ENCODE measurements around the gene RIOK1.
A peak's percentile ranks its signal among the peaks of the same experiment; 100 is the strongest.
"Not testable (repeated sequence)": the region's sequence is repeated elsewhere in the genome, so short reads cannot be mapped to it uniquely, and the experiment has no call there.

Gene RIOK1

DNA sequence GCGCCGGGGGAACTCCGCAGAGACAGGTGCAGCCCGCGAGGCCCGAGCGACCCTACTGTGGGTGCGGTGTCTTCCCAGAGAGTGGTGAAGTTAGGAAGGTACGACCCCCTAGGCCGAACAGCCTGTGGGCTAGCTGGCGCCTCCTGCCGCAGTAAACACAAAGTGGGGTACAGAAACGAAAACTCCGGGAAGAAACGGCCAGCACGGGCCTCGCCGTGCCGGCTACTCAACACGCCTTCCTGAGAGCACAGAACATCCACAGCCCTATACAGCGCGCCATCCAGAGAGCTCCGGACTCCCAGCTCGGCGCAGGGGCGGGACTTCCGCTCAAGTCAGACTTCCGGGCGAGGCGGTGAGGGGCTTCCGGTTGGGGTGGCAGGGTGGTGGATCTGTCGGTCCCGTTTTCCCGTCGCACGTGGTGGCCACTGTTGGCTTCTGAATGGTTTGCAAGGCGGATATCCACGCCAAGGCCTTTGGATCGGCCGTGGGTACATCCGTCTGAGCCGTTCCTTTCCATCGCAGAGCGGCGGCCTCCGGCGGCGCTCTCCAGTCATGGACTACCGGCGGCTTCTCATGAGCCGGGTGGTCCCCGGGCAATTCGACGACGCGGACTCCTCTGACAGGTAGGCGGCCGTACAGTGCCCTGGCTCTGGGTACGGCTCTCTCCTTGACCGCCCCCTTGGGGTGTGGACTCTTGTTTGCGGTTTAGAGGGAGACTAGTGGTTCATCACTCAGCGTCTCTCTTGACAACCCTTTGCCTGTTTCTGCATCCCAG lies at the start of gene RIOK1, which contains the start of gene CAGE1:
TSS of gene RIOK1 (plus strand) at position 358 of the 775 bp plus-strand sequence. CDS start at position 553, 195 bp downstream.
TSS of gene CAGE1 (minus strand) at position 292 of the 775 bp plus-strand sequence. CDS start 2,569 bp downstream, outside the sequence.
- no peak for TF ChIP-seq JUND (IDR thresholded peaks at IDR 0.05; ENCODE audit: low read depth)
- in situ Hi-C loops (cut with HindIII; ENCODE audit: low pct_unique_long_range_greater_than_20kb, low sequenced_read_pairs): no loop called here
- peak; percentile 95 to 96 for DNase-seq (ENCODE audit: low read depth in 1 of 2, low spot score in 1 of 2)

- in situ Hi-C loops (cut with HindIII; ENCODE audit: low pct_unique_long_range_greater_than_20kb, low sequenced_read_pairs): no loop called here
- DNase-seq (ENCODE audit: low read depth in 1 of 2, low spot score in 1 of 2): no peak
- no peak for TF ChIP-seq JUND (IDR thresholded peaks at IDR 0.05; ENCODE audit: low read depth)
These were observed 48.3 kb upstream of the RIOK1 start for GRCh38 chr6:7341271-7341670.

GRCh38 chr6:7341989-7342742 lies 47.4 kb upstream of the RIOK1 start:
- no peak for DNase-seq (ENCODE audit: low read depth in 1 of 2, low spot score in 1 of 2)
- in situ Hi-C loops (cut with HindIII; ENCODE audit: low pct_unique_long_range_greater_than_20kb, low sequenced_read_pairs): no loop called here
- TF ChIP-seq JUND (IDR thresholded peaks at IDR 0.05; ENCODE audit: low read depth): no peak

GRCh38 chr6:7343546-7344475 lies 45.8 kb upstream of the RIOK1 start:
- in situ Hi-C loops (cut with HindIII; ENCODE audit: low pct_unique_long_range_greater_than_20kb, low sequenced_read_pairs): no loop called here
- no peak for DNase-seq (ENCODE audit: low read depth in 1 of 2, low spot score in 1 of 2)
- TF ChIP-seq JUND (IDR thresholded peaks at IDR 0.05; ENCODE audit: low read depth): no peak

DNA sequence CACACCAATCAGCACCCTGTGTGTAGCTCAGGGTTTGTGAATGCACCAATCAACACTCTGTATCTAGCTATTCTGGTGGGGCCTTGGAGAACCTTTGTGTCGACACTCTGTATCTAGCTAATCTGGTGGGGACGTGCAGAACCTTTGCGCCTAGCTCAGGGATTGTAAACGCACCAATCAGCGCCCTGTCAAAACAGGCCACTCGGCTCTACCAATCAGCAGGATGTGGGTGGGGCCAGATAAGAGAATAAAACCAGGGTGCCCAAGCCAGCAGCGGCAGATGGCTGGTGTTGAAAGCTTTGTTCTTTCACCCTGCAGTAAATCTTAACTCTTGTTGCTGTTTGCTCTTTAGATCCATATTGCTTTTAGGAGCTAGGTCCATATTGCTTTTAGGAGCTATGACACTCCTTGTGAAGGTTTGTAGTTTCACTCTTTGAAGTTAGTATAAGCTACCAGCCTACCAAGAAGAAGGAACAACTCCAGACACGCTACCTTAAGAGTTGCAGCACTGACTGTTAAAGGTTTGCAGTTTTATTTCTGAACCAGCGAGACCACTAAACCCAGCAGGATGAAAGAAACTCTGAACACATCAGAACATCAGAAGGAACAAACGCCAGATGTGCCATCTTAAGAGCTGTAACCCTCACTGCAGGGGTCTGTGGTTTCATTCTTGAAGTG lies 44.7 kb upstream of the RIOK1 start:
- in situ Hi-C loops (cut with HindIII; ENCODE audit: low pct_unique_long_range_greater_than_20kb, low sequenced_read_pairs); DNase-seq (ENCODE audit: low read depth in 1 of 2, low spot score in 1 of 2): not testable (repeated sequence)

DNA sequence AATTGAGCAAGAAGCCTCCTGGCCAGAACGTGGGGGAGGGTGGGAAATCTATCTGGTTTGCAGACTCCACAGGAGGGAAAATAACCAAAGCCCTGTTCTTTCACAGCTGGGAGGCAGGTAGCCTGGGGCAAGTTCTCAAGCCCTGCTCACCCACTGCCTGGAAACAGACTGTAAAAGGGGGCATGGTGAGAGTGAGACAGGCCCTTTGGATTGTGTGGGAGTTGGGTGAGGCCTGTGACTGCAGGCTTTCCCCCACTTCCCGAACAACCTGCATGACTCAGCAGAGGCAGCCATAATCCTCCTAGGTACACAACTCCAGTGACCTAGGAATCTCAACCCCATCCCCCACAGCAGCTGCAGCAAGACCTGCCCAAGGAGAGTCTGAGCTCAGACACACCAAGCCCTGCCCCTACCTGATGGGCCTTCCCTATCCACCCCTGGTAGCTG lies 42.0 kb upstream of the RIOK1 start:
- DNase-seq (ENCODE audit: low read depth in 1 of 2, low spot score in 1 of 2): peak in 1 of 2 experiments; percentile 12
- in situ Hi-C loops (cut with HindIII; ENCODE audit: low pct_unique_long_range_greater_than_20kb, low sequenced_read_pairs): not testable (repeated sequence)

DNA sequence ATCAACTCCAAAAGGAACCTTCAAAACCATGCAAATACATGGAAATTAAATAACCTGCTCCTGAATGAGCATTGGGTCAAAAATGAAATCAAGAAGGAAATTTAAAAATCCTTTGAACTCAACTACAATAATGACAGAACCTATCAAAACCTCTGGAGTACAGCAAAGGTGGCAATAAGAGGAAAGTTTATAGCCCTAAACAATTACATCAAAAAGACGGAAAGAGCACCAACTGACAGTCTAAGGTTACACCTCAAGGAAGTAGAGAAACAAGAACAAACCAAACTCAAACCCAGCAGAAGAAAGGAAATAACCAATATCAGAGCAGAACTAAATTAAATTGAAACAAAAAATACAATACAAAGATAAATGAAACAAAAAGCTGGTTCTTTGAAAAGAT lies 39.0 kb upstream of the RIOK1 start:
- DNase-seq (ENCODE audit: low read depth in 1 of 2, low spot score in 1 of 2); in situ Hi-C loops (cut with HindIII; ENCODE audit: low pct_unique_long_range_greater_than_20kb, low sequenced_read_pairs): not testable (repeated sequence)

DNA sequence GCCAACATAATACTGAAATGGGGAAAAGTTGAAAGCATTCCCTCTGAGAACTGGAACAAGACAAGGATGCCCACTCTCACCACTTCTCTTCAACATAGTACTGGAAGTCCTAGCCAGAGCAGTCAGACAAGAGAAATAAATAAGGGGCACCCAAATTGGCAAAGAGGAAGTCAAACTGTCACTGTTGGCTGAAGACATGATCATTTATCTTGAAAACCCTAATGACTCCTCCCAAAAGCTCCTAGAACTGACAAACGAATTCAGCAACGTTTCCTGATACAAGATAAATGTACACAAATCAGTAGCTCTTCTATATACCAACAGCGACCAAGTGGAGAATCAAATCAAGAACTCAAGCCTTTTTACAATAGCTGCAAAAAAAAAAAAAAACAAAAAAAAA lies 37.7 kb upstream of the RIOK1 start:
- DNase-seq (ENCODE audit: low read depth in 1 of 2, low spot score in 1 of 2); in situ Hi-C loops (cut with HindIII; ENCODE audit: low pct_unique_long_range_greater_than_20kb, low sequenced_read_pairs): not testable (repeated sequence)

DNA sequence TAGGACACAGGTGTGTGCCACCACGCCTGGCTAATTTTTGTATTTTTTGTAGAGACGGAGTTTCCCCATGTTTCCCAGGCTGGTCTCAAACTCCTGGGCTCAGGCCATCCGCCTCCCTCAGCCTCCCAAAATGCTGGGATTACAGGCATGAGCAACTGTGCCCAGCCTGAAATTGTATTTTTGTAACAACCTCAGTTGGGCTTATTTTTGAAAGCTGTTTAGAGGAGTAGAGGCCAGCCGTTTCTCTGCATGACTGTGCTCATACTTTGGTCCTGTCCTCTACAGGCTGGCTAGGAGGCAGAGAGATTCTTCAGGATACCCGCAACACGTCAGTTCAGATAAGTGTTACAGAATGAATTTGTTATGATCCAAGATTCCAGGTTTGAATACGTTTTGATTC lies 22.2 kb upstream of the RIOK1 start:
- no peak for TF ChIP-seq JUND (IDR thresholded peaks at IDR 0.05; ENCODE audit: low read depth)
- in situ Hi-C loops (cut with HindIII; ENCODE audit: low pct_unique_long_range_greater_than_20kb, low sequenced_read_pairs): no loop called here
- no peak for DNase-seq (ENCODE audit: low read depth in 1 of 2, low spot score in 1 of 2)

GRCh38 chr6:7373739-7374138 lies 15.9 kb upstream of the RIOK1 start:
- no peak for DNase-seq (ENCODE audit: low read depth in 1 of 2, low spot score in 1 of 2)
- no peak for TF ChIP-seq JUND (IDR thresholded peaks at IDR 0.05; ENCODE audit: low read depth)
- in situ Hi-C loops (cut with HindIII; ENCODE audit: low pct_unique_long_range_greater_than_20kb, low sequenced_read_pairs): no loop called here

GRCh38 chr6:7377961-7378360 lies 11.6 kb upstream of the RIOK1 start:
- no peak for DNase-seq (ENCODE audit: low read depth in 1 of 2, low spot score in 1 of 2)
- in situ Hi-C loops (cut with HindIII; ENCODE audit: low pct_unique_long_range_greater_than_20kb, low sequenced_read_pairs): no loop called here
- TF ChIP-seq JUND (IDR thresholded peaks at IDR 0.05; ENCODE audit: low read depth): no peak

DNA sequence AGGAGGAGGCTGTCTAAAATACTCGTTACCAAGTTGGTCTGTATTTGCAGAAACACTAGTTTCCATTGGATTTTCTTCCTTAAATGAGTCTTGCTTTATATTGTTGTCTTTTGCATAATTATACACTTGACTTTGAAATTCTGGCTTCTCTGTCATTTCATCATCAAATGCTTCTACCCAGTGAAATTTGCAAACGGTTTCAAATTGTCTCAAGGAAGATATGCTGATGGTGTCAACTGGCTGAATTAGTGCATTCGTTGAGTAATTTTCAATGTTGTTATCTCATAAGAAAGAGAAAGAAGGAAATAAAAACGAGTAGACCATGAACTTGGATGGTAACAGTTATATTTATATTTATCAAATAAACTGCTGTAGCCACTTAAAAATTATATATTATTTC lies 10.9 kb upstream of the RIOK1 start:
- in situ Hi-C loops (cut with HindIII; ENCODE audit: low pct_unique_long_range_greater_than_20kb, low sequenced_read_pairs): no loop called here

More for the DNA sequence above, 10.9 kb upstream of the RIOK1 start:
- no peak for DNase-seq (ENCODE audit: low read depth in 1 of 2, low spot score in 1 of 2)
- no peak for TF ChIP-seq JUND (IDR thresholded peaks at IDR 0.05; ENCODE audit: low read depth)

All from T47D (cell line).